Epithelial cell of esophagus (primary cell): ENCODE measurements around the gene MINDY1.

Source experiments
- DNase-seq: peaks from one replicate; pipeline ENCODE4 v3.0.0; 2010; ENCODE audit warnings: low read depth
- H3K4me3 ChIP-seq: 2 replicates; pipeline ENCODE4 v1.5.1; 2011; ENCODE audit warnings: mild to moderate bottlenecking, low read length, control low read depth
- TF ChIP-seq, protein P1 (sequence below): IDR thresholded peaks from 2 replicates; pipeline ENCODE4 v1.5.1; 2011; ENCODE audit warnings: low read depth, mild to moderate bottlenecking, low read length, control low read depth, inconsistent platforms; ENCODE audit not compliant: insufficient read depth; ENCODE audit errors: missing control alignments

The MINDY1 gene

DNA sequence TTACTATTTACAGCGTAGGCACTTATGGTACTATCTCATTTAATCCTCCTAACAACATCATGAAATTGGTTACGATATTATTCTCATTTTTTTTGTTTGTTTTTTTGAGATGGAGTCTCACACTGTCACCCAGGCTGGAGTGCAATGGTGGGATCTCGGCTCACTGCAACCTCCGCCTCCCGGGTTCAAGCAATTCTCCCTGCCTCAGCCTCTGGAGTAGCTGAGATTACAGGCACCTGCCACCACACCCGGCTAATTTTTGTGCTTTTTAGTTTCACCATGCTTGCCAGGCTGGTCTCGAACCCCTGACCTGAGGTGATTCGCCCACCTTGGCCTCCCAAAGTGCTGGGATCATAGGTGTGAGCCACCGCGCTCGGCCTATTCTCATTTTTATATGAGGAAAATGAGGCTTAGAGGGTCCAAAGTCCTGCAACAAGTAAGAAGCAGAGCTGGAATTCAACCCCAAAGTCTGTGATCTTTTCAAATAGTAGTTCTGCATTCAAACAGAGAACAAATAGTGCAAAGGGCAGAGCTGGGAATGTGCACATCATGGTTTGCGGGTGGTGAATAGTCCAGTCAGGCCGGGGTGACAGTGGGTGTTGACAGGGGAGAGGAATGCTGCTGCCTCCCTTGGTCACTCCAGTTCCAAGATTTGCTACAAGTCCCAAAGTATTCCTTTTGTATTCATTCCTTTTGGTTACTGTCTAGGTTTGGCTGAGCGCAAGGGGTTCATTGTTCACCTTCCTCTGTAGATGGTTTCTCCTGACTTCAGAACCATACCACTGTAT, 6.2 kb upstream of the MINDY1 start:
- TF ChIP-seq, protein P1, sequence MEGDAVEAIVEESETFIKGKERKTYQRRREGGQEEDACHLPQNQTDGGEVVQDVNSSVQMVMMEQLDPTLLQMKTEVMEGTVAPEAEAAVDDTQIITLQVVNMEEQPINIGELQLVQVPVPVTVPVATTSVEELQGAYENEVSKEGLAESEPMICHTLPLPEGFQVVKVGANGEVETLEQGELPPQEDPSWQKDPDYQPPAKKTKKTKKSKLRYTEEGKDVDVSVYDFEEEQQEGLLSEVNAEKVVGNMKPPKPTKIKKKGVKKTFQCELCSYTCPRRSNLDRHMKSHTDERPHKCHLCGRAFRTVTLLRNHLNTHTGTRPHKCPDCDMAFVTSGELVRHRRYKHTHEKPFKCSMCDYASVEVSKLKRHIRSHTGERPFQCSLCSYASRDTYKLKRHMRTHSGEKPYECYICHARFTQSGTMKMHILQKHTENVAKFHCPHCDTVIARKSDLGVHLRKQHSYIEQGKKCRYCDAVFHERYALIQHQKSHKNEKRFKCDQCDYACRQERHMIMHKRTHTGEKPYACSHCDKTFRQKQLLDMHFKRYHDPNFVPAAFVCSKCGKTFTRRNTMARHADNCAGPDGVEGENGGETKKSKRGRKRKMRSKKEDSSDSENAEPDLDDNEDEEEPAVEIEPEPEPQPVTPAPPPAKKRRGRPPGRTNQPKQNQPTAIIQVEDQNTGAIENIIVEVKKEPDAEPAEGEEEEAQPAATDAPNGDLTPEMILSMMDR: no peak
- no peak for DNase-seq
- no peak overlapping the region for H3K4me3 ChIP-seq

DNA sequence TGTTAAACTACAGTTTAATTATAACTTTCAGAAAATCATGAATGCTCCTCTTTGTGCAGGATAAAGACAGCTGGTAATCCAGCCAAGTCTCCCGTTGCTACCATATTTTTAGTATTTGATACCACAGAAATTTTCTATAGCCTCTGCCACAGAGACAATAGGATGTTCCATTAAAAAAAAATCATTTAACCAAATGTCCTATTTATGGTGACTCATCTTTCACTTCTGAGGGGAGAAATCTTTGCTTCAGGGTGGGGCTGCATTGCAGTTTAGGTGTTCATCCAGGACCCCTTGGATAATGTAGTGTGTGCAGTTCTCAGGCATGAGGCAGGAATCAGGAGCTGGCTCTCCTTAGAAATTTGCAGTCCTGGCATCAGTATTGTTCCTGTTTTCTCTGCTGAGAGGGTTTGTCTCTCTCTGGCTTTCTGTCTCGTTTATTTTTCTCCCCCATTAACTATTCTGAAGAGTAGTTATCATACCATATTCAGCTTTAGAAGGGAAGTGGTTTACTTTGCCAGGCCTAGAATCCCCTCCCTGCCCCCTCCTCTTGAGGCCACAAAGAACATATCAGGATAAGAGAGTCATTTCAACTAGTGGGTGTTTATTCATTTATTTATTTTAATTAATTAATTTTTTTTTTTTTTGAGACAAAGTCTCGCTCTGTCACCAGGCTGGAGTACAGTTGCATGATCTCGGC, 4.6 kb upstream of the MINDY1 start:
- DNase-seq: no peak
- no peak overlapping the region for H3K4me3 ChIP-seq
- TF ChIP-seq, protein P1: no peak

DNA sequence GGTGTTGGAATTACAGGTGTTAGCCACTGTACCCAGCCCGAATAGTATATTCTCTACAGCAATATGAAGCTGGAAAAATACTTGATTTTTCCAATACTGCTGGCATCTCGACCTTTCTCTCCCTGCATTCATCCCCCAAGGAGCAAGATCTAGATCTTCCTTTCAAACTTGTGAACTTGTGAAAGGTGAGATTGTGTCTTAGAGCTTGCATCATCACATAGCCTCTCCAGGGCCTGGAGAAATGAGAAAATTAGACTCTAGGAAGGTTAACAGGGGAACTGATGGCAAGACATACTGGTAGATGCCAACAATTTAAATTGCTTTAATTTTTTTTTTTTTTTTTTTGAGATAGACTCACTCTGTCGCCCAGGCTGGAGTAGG, 3.6 kb upstream of the MINDY1 start:
- DNase-seq: no peak
- TF ChIP-seq, protein P1: no peak
- H3K4me3 ChIP-seq: no peak overlapping the region

DNA sequence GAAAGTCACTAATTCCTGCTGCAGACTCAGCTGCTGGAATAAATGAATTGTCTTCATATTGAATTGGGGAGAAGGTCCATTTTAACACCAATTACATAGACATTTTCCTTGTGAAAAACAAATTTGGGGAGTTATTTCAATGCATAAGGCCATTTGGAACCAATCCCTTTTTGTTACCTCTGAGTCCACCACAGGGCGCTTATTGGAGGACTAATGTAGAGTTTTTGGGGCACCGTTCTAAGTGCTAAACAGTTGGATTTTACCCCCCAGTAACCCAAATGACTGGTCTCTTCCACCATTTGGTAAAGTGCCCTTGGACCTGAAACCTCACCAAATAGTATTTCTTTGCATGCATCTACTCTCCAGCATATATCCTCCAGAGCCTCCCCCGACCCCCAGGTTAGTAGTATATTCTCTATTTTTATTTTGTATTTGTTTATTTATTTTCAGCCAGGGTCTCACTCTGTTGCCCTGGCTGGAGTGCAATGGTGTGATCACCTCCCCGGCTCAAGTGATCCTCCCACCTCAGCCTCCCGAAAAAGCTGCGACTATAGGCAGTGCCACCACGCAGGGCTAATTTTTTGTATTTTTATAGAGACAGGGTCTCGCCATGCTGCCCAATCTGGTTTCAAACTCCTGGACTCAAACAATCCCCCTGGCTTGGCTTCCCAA, 3.1 kb upstream of the MINDY1 start:
- no peak for DNase-seq
- TF ChIP-seq, protein P1: no peak
- peak overlapping the region; percentile 95 for H3K4me3 ChIP-seq

DNA sequence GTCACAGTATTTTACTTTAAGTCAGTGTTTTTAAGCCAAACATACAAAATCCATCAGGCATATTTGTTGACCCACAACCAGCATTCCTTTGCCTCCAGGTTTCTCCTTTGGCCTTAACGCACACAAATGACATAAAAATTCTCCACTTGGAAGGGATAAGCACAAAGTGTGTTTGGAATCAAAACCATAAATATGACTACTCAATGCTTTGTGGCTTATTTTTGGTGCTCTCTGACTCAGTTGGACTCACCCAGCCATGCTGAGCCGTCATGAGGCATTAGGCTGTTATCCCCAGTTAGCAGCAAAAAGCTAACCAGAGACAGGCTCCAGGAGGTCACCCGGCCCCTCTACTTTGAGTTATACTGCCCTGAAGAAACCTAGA, 2.5 kb upstream of the MINDY1 start:
- TF ChIP-seq, protein P1: no peak
- DNase-seq: peak; percentile 16

DNA sequence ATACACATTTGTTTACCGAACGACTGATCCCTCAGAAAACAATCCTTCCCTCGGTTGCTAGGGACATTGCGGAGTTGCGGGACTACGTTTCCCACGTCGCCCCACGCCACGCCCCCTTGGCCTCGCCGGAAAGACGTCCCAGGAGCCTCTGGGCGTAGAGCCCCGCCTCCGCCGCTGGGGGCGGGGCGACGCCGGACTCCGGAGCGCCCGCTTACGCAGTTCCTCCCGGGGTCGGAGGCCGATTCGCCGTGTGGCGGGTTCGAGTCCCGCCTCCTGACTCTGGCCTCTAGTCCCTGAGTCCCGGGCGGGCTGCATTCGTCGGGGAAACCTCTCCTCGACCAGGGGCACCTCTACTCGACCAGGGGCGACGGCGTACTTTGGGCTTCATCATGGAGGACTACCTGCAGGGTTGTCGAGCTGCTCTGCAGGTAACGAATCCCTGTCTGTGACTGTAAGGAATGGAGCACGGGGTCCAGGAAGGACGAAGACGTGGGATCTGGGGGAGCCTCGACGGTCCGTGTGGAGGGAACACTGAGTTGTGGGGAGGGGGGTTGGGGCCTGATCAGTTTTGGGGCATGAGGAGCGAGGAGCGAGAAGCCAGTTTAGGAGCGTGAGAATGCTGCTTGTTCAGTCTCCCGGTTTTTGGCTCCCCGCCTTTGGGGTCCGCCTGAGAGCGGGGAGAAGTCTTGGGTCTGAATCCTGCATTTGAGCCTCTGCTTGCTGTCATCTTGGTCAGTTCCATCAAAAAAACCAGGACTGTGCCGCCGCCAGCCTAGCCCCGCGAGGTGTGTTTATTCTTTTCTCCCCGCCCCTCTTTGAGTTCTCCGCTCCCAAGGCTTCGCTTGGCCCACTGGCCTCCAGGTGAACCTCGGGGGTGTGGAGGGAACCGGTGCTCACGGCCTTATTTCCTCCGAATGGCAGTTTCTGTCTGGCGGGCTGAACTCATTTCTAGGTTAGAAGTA, 1.8 kb upstream of the MINDY1 start, which contains the start of gene PRUNE1:
PRUNE1 (plus strand) TSS at position 206 of the 962 bp plus-strand sequence; CDS start at position 390, 184 bp downstream.
- TF ChIP-seq, protein P1: no peak
- H3K4me3 ChIP-seq: peak within 1 kb of the TSS; percentile 95
- peak; percentile 96 for DNase-seq

More for the DNA sequence above, 2.5 kb upstream of the MINDY1 start:
- peak overlapping the region; percentile 95 for H3K4me3 ChIP-seq
